ENCODE measurements around the gene SNX27. TPM values are rescaled to one million over a fixed set of nuclear protein-coding genes. Genes with fewer than 3 reads are reported as not detected.
"Not testable (repeated sequence)": the region's sequence is repeated elsewhere in the genome, so short reads cannot be mapped to it uniquely, and the experiment has no call there.

Gene SNX27
- total and polyA plus RNA-seq, 7 donors: 10.7 to 47.2 (median 41.0) TPM

DNA sequence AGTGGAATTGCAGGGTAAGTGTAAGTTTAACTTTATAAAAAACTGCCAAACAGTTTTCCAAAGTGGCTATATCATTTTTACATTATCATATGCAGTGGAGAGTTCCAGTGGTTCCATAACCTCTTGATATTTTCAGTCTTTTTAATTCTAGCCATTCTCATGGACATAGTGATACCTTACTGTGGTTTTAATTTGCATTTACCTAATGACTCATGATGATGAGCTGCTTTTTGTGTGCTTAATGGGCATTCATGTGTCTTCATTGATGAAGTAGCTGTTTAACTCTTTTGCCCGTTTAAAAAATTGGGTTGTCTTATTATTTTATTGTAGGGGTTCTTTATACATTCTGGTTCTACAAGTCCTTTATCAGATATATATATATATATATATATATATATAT is 29.4 kb downstream of the SNX27 start:
- WGBS, 3 donors: 89 to 97% (median 93%) methylated on average over 1 of the region's 1 CpG
- H3K4me3 ChIP-seq: no peak overlapping the region
- H3K27ac ChIP-seq: no peak overlapping the region
- H3K9me3 ChIP-seq: no peaks in the 10 kb centered on the region
- H3K36me3 ChIP-seq (ENCODE audit: insufficient read depth in 1 of 2, low read depth in 1 of 2): peaks cover 0 to 9% of the 10 kb centered on the region in 2 donors
- peaks cover 9% of the 10 kb centered on the region for H3K4me1 ChIP-seq
- intact Hi-C loops (cut with DNase I): no loop called here
- no peaks in the 10 kb centered on the region for H3K27me3 ChIP-seq (ENCODE audit: insufficient read depth in 3 of 3, low read length in 2 of 3)
- DNase-seq: no peak
- ATAC-seq: no peak
- TF ChIP-seq, protein P1, sequence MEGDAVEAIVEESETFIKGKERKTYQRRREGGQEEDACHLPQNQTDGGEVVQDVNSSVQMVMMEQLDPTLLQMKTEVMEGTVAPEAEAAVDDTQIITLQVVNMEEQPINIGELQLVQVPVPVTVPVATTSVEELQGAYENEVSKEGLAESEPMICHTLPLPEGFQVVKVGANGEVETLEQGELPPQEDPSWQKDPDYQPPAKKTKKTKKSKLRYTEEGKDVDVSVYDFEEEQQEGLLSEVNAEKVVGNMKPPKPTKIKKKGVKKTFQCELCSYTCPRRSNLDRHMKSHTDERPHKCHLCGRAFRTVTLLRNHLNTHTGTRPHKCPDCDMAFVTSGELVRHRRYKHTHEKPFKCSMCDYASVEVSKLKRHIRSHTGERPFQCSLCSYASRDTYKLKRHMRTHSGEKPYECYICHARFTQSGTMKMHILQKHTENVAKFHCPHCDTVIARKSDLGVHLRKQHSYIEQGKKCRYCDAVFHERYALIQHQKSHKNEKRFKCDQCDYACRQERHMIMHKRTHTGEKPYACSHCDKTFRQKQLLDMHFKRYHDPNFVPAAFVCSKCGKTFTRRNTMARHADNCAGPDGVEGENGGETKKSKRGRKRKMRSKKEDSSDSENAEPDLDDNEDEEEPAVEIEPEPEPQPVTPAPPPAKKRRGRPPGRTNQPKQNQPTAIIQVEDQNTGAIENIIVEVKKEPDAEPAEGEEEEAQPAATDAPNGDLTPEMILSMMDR (IDR thresholded peaks at IDR 0.05): no peak

DNA sequence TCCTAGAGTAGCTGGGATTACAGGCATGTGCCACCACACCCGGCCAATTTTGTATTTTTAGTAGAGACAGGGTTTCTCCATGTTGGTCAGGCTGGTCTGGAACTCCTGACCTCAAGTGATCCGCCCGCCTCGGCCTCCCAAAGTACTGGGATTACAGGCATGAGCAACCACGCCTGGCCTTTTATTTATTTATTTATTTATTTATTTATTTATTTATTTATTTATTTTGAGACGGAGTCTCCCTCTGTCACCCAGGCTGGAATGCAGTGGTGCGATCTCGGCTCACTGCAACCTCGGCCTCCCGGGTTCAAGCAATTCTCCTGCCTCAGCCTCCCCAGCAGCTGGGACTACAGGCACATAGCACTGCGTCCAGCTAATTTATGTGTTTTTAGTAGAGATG is 31.2 kb downstream of the SNX27 start:
- H3K4me1 ChIP-seq; H3K4me3 ChIP-seq; H3K36me3 ChIP-seq (ENCODE audit: insufficient read depth in 1 of 2, low read depth in 1 of 2); H3K27me3 ChIP-seq (ENCODE audit: insufficient read depth in 3 of 3, low read length in 2 of 3); DNase-seq; intact Hi-C loops (cut with DNase I); H3K9me3 ChIP-seq; ATAC-seq; H3K27ac ChIP-seq: not testable (repeated sequence)
- 90 to 92% (median 90%) methylated on average over 11 of the region's 11 CpGs for WGBS, 3 donors

- Histone ChIP-seq H3K4me1 (no peaks in the 10 kb centered on the region), H3K27me3 (ENCODE audit: insufficient read depth in 3 of 3, low read length in 2 of 3) (no peaks in the 10 kb centered on the region), H3K36me3 (ENCODE audit: insufficient read depth in 1 of 2, low read depth in 1 of 2) (peaks cover 0 to 9% of the 10 kb centered on the region in 2 donors), H3K27ac (no peak overlapping the region), H3K4me3 (no peak overlapping the region), H3K9me3 (no peaks in the 10 kb centered on the region)
- intact Hi-C loops (cut with DNase I): no loop called here
- no peak for ATAC-seq
- TF ChIP-seq, protein P1 (IDR thresholded peaks at IDR 0.05): no peak
- DNase-seq: no peak
- 91 to 94% (median 92%) methylated on average over 2 of the region's 2 CpGs for WGBS, 3 donors
Measured at GRCh38 chr1:151644001-151644400, 32.2 kb downstream of the SNX27 start.

- intact Hi-C loops (cut with DNase I): no loop called here
- H3K4me3 ChIP-seq: no peak overlapping the region
- TF ChIP-seq, protein P1 (IDR thresholded peaks at IDR 0.05): no peak
- H3K27ac ChIP-seq: no peak overlapping the region
- peaks cover 7% of the 10 kb centered on the region for H3K4me1 ChIP-seq
- H3K36me3 ChIP-seq (ENCODE audit: insufficient read depth in 1 of 2, low read depth in 1 of 2): peaks cover 0 to 4% of the 10 kb centered on the region in 2 donors
- no peak for DNase-seq
- WGBS, 3 donors: 77 to 84% (median 78%) methylated on average over 1 of the region's 1 CpG
- H3K9me3 ChIP-seq: no peaks in the 10 kb centered on the region
- no peak for ATAC-seq
- H3K27me3 ChIP-seq (ENCODE audit: insufficient read depth in 3 of 3, low read length in 2 of 3): no peaks in the 10 kb centered on the region
Measured at GRCh38 chr1:151653397-151653796, 41.5 kb downstream of the SNX27 start.

DNA sequence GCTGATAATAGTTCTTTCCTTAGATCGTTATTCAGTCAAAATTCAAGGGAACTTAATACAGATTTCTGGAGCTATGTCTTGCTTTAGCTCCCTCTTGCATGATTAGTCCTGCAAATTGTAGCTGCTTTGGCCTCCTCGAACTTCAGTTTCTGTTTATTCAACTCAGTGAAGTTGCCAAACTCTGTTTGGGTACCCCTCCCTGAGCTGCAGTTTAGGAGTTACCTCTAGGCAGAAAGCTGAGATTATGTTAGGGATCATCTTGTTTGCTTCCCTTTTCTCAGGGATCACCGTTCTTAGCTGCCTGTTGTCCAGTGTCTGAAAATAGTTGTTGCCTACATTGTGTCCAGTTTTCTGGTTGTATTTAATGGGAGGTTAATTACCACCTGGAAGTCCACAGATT is 43.5 kb downstream of the SNX27 start:
- ATAC-seq: no peak
- intact Hi-C loops (cut with DNase I): no loop called here
- H3K4me3 ChIP-seq: no peak overlapping the region
- H3K27me3 ChIP-seq (ENCODE audit: insufficient read depth in 3 of 3, low read length in 2 of 3): no peaks in the 10 kb centered on the region
- H3K4me1 ChIP-seq: peaks cover 7% of the 10 kb centered on the region
- no peaks in the 10 kb centered on the region for H3K9me3 ChIP-seq
- no peak for DNase-seq
- H3K27ac ChIP-seq: no peak overlapping the region
- 60 to 76% (median 70%) methylated on average over 3 of the region's 3 CpGs for WGBS, 3 donors
- TF ChIP-seq, protein P1 (IDR thresholded peaks at IDR 0.05): no peak
- peaks cover 0 to 24% of the 10 kb centered on the region in 2 donors for H3K36me3 ChIP-seq (ENCODE audit: insufficient read depth in 1 of 2, low read depth in 1 of 2)

All from psoas muscle (tissue), 8 donors.